ENCODE measurements around the gene ALG14. TPM values are rescaled to one million over a fixed set of nuclear protein-coding genes. Genes with fewer than 3 reads are reported as not detected.

Gene ALG14
- total RNA-seq, 1 donor from 2014 or later: 0.49 TPM

GRCh38 chr1:94976971-94977548 lies 95.7 kb downstream of the ALG14 start:
- Mint-ChIP-seq H3K4me1 (peaks cover 23% of the 10 kb centered on the region), H3K9me3 (peaks cover 12% of the 10 kb centered on the region), H3K4me3 (no peak overlapping the region), H3K36me3 (peaks cover 7% of the 10 kb centered on the region), H3K27ac (no peak overlapping the region), H3K27me3 (ENCODE audit: insufficient read depth, low read depth) (no peaks in the 10 kb centered on the region)
- Histone ChIP-seq H3K27me3 (no peaks in the 10 kb centered on the region), H3K9ac (no peak overlapping the region), H2AFZ (replicated peaks) (no peak overlapping the region), H3K79me2 (ENCODE audit: low read depth) (no peaks in the 10 kb centered on the region), H3K4me1 (peaks cover 11% of the 10 kb centered on the region), H4K20me1 (ENCODE audit: low read depth) (no peaks in the 10 kb centered on the region), H3F3A (ENCODE audit: low read depth) (no peaks in the 10 kb centered on the region), H3K9me3 (ENCODE audit: low read depth) (no peaks in the 10 kb centered on the region), H3K4me3 (no peak overlapping the region), H3K36me3 (no peaks in the 10 kb centered on the region), H3K4me2 (no peak overlapping the region), H3K27ac (no peak overlapping the region)
- DNase-seq (ENCODE audit: low spot score): no peak
- TF ChIP-seq CTCF (IDR thresholded peaks at IDR 0.05) (no peak), EZH2phosphoT487 (IDR thresholded peaks at IDR 0.05) (no peak), EZH2 (IDR thresholded peaks at IDR 0.05) (no peak)

- H3K4me2 ChIP-seq: no peak overlapping the region
- Mint-ChIP-seq H3K4me3 (no peak overlapping the region), H3K9me3 (peaks cover 12% of the 10 kb centered on the region), H3K36me3 (peaks cover 7% of the 10 kb centered on the region), H3K27ac (no peak overlapping the region), H3K4me1 (peaks cover 26% of the 10 kb centered on the region), H3K27me3 (ENCODE audit: insufficient read depth, low read depth) (no peaks in the 10 kb centered on the region)
- no peaks in the 10 kb centered on the region for H3K27me3 ChIP-seq
- H3K27ac ChIP-seq: no peak overlapping the region
- peaks cover 13% of the 10 kb centered on the region for H3K4me1 ChIP-seq
- no peak overlapping the region for H3K4me3 ChIP-seq
- no peak overlapping the region for H3K9ac ChIP-seq
- no peaks in the 10 kb centered on the region for H3K36me3 ChIP-seq
- H3K9me3 ChIP-seq (ENCODE audit: low read depth): no peaks in the 10 kb centered on the region
- no peaks in the 10 kb centered on the region for H4K20me1 ChIP-seq (ENCODE audit: low read depth)
- H3F3A ChIP-seq (ENCODE audit: low read depth): no peaks in the 10 kb centered on the region
- TF ChIP-seq EZH2phosphoT487 (IDR thresholded peaks at IDR 0.05): no peak
- no peak overlapping the region for H2AFZ ChIP-seq (replicated peaks)
- no peaks in the 10 kb centered on the region for H3K79me2 ChIP-seq (ENCODE audit: low read depth)
- DNase-seq (ENCODE audit: low spot score): no peak
Measured at GRCh38 chr1:94974824-94975223, 97.9 kb downstream of the ALG14 start.

GRCh38 chr1:94974241-94974640 lies 98.5 kb downstream of the ALG14 start:
- no peaks in the 10 kb centered on the region for H3K27me3 Mint-ChIP-seq (ENCODE audit: insufficient read depth, low read depth)
- TF ChIP-seq EZH2 (IDR thresholded peaks at IDR 0.05) (no peak), EZH2phosphoT487 (IDR thresholded peaks at IDR 0.05) (no peak), CTCF (IDR thresholded peaks at IDR 0.05) (no peak)
- H3K27ac Mint-ChIP-seq: no peak overlapping the region
- no peaks in the 10 kb centered on the region for H3K36me3 ChIP-seq
- no peak overlapping the region for H3K4me3 Mint-ChIP-seq
- H2AFZ ChIP-seq (replicated peaks): no peak overlapping the region
- no peak for DNase-seq (ENCODE audit: low spot score)
- H3K9me3 Mint-ChIP-seq: peaks cover 12% of the 10 kb centered on the region
- H3K9ac ChIP-seq: no peak overlapping the region
- H3K27ac ChIP-seq: no peak overlapping the region
- H3K79me2 ChIP-seq (ENCODE audit: low read depth): no peaks in the 10 kb centered on the region
- no peaks in the 10 kb centered on the region for H3K9me3 ChIP-seq (ENCODE audit: low read depth)
- peaks cover 7% of the 10 kb centered on the region for H3K36me3 Mint-ChIP-seq
- peaks cover 13% of the 10 kb centered on the region for H3K4me1 ChIP-seq
- H3F3A ChIP-seq (ENCODE audit: low read depth): no peaks in the 10 kb centered on the region
- no peaks in the 10 kb centered on the region for H4K20me1 ChIP-seq (ENCODE audit: low read depth)
- H3K27me3 ChIP-seq: no peaks in the 10 kb centered on the region
- no peak overlapping the region for H3K4me3 ChIP-seq
- no peak overlapping the region for H3K4me2 ChIP-seq
- peaks cover 23% of the 10 kb centered on the region for H3K4me1 Mint-ChIP-seq

- Histone ChIP-seq H3K27me3 (no peaks in the 10 kb centered on the region), H4K20me1 (ENCODE audit: low read depth) (no peaks in the 10 kb centered on the region), H3K4me2 (no peak overlapping the region), H3K9me3 (ENCODE audit: low read depth) (no peaks in the 10 kb centered on the region), H2AFZ (replicated peaks) (no peak overlapping the region), H3K4me1 (peaks cover 13% of the 10 kb centered on the region), H3F3A (ENCODE audit: low read depth) (no peaks in the 10 kb centered on the region), H3K4me3 (no peak overlapping the region), H3K27ac (no peak overlapping the region), H3K36me3 (no peaks in the 10 kb centered on the region), H3K9ac (no peak overlapping the region), H3K79me2 (ENCODE audit: low read depth) (no peaks in the 10 kb centered on the region)
- Mint-ChIP-seq H3K4me3 (no peak overlapping the region), H3K27ac (no peak overlapping the region), H3K27me3 (ENCODE audit: insufficient read depth, low read depth) (no peaks in the 10 kb centered on the region), H3K4me1 (peaks cover 23% of the 10 kb centered on the region), H3K36me3 (peaks cover 7% of the 10 kb centered on the region), H3K9me3 (peaks cover 12% of the 10 kb centered on the region)
- no peak for DNase-seq (ENCODE audit: low spot score)
- TF ChIP-seq EZH2 (IDR thresholded peaks at IDR 0.05) (no peak), EZH2phosphoT487 (IDR thresholded peaks at IDR 0.05) (no peak), CTCF (IDR thresholded peaks at IDR 0.05) (no peak)
Measured at GRCh38 chr1:94973309-94973922, 99.3 kb downstream of the ALG14 start.

All from neural progenitor cell (in vitro differentiated cells).